T-helper 1 cell treated with Interleukin-12 subunit alpha and Interleukin-12 subunit beta and Interleukin-4 antibody, amounts not matched to agents 30 μg/mL and 1 μg/mL, for 36 hours (primary cell): Measurements from ENCODE around the gene CELF5.
"Not testable (repeated sequence)": the region's sequence is repeated elsewhere in the genome, so short reads cannot be mapped to it uniquely, and the experiment has no call there.

Experiments
- H3K27ac Mint-ChIP-seq: one replicate; pipeline ENCODE4 v1.8.0; 2021; ENCODE audit warnings: mild to moderate bottlenecking, mixed read lengths
- H3K27me3 Mint-ChIP-seq: one replicate; pipeline ENCODE4 v1.8.0; 2021; ENCODE audit warnings: low read depth, mixed read lengths
- H3K36me3 Mint-ChIP-seq: one replicate; pipeline ENCODE4 v1.8.0; 2021; ENCODE audit warnings: low read depth, mixed read lengths
- H3K4me1 Mint-ChIP-seq: one replicate; pipeline ENCODE4 v1.8.0; 2021; ENCODE audit warnings: low read depth, mixed read lengths
- H3K4me3 Mint-ChIP-seq: one replicate; pipeline ENCODE4 v1.8.0; 2021; ENCODE audit warnings: mild to moderate bottlenecking, moderate library complexity, mixed read lengths
- H3K9me3 Mint-ChIP-seq: one replicate; pipeline ENCODE4 v1.8.0; 2021; ENCODE audit warnings: mixed read lengths

CELF5 gene

DNA sequence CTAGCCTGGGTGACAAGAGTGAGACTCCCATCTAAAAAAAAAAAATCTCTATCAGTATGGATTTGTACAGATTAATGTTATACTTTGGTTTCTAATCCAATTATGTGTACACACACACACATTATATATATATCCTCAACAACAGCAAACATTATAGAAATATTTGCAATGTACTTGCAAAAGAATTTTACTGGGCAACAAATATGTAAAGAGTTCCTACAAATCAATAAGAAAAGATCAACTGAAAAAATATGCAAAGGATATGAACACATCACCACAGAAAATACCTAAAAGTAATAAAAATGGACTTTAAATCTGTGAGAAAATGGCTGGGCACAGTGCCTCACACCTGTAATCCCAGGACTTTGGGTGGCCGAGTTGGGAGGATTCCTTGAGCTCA, 101.0 kb downstream of the CELF5 start:
- Mint-ChIP-seq H3K27me3 (peaks cover 4% of the 10 kb centered on the region), H3K9me3 (no peaks in the 10 kb centered on the region), H3K36me3 (no peaks in the 10 kb centered on the region), H3K4me3 (no peak overlapping the region), H3K27ac (no peak overlapping the region), H3K4me1 (no peaks in the 10 kb centered on the region)

DNA sequence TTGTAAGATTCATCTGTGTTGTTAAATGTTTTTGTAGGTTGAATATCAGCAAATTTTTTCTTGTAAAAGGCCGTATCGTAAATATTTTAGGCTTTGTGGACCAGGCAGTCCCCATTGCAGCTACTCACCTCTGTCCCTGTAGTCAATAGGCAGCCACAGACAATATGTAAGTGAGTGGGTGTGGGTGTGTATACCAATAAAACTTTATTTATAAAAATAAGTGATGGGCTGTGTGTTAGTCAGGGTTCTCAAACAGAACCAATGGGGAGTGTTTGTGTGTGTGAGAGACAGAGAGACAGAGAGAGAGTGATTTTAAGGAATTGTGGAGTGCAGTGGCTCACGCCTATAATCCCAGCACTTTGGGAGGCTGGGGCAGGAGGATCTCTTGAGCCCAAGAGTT, 104.3 kb downstream of the CELF5 start:
- no peaks in the 10 kb centered on the region for H3K27me3 Mint-ChIP-seq
- H3K4me1 Mint-ChIP-seq = no peaks in the 10 kb centered on the region
- no peaks in the 10 kb centered on the region for H3K9me3 Mint-ChIP-seq
- no peak overlapping the region for H3K27ac Mint-ChIP-seq
- no peak overlapping the region for H3K4me3 Mint-ChIP-seq
- no peaks in the 10 kb centered on the region for H3K36me3 Mint-ChIP-seq

DNA sequence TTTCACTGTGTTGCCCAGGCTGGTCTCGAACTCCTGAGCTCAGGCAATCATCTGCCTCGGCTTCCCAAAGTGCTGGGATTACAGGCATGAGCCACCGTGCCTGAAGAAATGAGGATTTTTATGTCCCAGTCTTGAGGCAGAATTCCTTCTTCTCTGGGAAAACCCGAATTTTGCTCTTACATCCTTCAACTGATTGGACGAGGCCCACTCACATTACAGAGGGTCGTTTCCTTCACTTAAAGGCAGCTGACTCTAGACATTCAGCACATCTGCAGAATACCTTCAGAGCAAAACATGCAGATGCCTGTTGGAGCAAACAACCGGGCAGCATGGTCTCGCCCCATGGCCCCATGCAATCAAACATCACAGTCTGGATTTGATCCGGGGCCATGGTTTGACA, 105.6 kb downstream of the CELF5 start:
- H3K27me3 Mint-ChIP-seq = no peaks in the 10 kb centered on the region
- no peaks in the 10 kb centered on the region for H3K4me1 Mint-ChIP-seq
- H3K27ac Mint-ChIP-seq = no peak overlapping the region
- no peaks in the 10 kb centered on the region for H3K9me3 Mint-ChIP-seq
- no peaks in the 10 kb centered on the region for H3K36me3 Mint-ChIP-seq
- no peak overlapping the region for H3K4me3 Mint-ChIP-seq

DNA sequence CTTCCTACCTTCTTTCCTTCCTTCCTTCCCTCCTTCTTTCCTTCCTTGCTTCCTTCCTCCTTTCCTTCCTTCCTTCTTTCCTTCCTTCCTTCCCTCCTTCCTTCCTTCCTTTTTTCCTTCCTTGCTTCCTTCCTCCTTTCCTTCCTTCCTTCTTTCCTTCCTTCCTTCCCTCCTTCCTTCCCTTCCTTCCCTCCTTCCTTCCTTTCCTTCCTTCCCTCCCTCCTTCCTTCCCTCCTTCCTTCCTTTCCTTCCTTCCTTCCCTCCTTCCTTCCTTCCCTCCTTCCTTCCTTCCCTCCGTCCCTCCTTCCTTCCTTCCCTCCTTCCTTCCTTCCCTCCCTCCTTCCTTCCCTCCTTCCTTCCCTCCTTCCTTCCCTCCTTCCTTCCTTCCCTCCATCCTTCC, 107.8 kb downstream of the CELF5 start:
- H3K27ac Mint-ChIP-seq, H3K27me3 Mint-ChIP-seq, H3K36me3 Mint-ChIP-seq, H3K4me3 Mint-ChIP-seq, H3K4me1 Mint-ChIP-seq, H3K9me3 Mint-ChIP-seq: not testable (repeated sequence)

- no peak overlapping the region for H3K27ac Mint-ChIP-seq
- no peaks in the 10 kb centered on the region for H3K27me3 Mint-ChIP-seq
- H3K36me3 Mint-ChIP-seq = no peaks in the 10 kb centered on the region
- H3K4me3 Mint-ChIP-seq = no peak overlapping the region
- no peaks in the 10 kb centered on the region for H3K9me3 Mint-ChIP-seq
- no peaks in the 10 kb centered on the region for H3K4me1 Mint-ChIP-seq
These were observed 108.6 kb downstream of the CELF5 start for GRCh38 chr19:3333020-3333583.

- Mint-ChIP-seq H3K27ac (no peak overlapping the region), H3K9me3 (no peaks in the 10 kb centered on the region)
These were observed 109.2 kb downstream of the CELF5 start for GRCh38 chr19:3333662-3334061.

DNA sequence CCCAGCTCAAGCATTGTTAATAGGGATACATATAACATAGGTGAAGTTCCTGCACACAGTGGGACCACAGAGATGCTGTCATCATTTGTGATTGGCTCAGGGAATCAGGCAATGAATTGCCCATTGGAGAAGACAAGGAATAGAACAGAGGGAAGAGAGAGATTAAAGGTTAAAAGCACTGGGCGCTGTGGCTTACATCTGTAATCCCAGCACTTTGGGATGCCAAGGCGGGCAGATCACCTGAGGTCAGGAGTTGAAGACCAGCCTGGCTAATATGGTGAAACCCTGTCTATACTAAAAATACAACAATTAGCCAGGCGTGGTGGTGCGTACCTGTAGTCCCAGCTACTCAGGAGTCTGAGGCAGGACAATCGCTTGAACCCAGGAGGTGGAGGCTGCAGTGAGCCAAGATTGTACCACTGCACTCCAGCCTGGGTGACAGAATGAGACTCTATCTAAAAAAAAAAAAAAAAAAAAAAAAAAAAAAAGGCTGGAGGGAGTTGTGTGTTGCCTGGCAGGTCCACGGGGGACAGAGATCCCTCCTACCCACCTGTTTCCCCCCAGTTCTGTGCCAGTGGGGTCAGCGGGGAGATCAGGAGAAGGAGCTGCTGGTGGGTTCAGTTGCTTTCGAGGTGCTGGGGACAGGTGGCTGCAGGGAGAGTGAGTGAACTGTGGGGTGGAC, 110.4 kb downstream of the CELF5 start:
- not testable (repeated sequence) for H3K9me3 Mint-ChIP-seq, H3K4me3 Mint-ChIP-seq, H3K27me3 Mint-ChIP-seq, H3K36me3 Mint-ChIP-seq, H3K4me1 Mint-ChIP-seq, H3K27ac Mint-ChIP-seq

More at GRCh38 chr19:3333662-3334061, 109.2 kb downstream of the CELF5 start:
- H3K27me3 Mint-ChIP-seq = no peaks in the 10 kb centered on the region
- H3K36me3 Mint-ChIP-seq = no peaks in the 10 kb centered on the region
- H3K4me1 Mint-ChIP-seq = peaks cover 2% of the 10 kb centered on the region
- no peak overlapping the region for H3K4me3 Mint-ChIP-seq

DNA sequence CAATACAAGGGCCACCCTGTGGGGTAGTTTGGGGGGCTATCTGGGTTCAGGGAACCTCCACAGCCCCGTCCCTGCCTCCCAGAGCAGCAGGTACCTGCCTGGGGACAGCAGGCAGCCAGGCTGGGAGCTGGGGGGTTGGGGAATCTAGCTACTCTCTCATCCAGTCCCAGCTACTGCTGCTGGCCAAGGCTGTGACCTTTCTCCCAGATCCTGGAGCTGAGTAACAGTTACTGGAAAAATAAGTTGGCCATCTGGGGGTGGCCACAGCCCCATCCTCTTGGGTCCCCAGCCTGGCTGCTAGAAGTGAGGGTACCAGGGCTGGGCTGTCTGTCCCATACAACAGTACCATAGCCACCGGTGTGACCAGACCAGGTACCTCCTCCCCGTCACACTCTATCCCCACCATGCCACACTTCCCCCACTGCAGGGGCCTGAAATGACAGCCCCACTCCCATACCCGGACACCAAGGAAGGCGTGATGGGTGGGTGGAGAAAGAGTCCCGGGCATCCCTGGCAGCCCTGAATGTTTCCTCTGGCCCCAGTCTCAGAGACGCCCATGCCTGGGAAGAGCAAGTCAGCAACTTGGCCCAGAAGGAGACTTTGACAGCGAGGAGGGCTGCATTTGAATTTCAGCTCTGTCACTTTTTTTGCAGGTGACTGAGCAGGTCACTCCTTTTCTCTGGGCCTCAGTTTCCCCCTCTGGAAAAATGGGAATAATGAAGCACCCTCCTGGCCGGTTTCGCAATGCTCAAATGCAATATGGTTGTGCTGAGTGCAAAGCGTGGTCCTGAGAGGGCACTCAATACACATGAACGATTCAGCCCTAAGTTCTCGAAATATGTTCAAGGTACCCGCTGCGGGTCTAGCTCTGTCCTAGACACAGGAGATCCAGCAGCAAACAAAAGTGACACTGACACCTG, 111.2 kb downstream of the CELF5 start:
- peaks cover 5% of the 10 kb centered on the region for H3K4me1 Mint-ChIP-seq
- no peak overlapping the region for H3K27ac Mint-ChIP-seq
- H3K9me3 Mint-ChIP-seq = no peaks in the 10 kb centered on the region
- H3K4me3 Mint-ChIP-seq = no peak overlapping the region
- H3K27me3 Mint-ChIP-seq = no peaks in the 10 kb centered on the region
- H3K36me3 Mint-ChIP-seq = no peaks in the 10 kb centered on the region

GRCh38 chr19:3336351-3336679, 111.9 kb downstream of the CELF5 start:
- H3K27ac Mint-ChIP-seq = no peak overlapping the region

DNA sequence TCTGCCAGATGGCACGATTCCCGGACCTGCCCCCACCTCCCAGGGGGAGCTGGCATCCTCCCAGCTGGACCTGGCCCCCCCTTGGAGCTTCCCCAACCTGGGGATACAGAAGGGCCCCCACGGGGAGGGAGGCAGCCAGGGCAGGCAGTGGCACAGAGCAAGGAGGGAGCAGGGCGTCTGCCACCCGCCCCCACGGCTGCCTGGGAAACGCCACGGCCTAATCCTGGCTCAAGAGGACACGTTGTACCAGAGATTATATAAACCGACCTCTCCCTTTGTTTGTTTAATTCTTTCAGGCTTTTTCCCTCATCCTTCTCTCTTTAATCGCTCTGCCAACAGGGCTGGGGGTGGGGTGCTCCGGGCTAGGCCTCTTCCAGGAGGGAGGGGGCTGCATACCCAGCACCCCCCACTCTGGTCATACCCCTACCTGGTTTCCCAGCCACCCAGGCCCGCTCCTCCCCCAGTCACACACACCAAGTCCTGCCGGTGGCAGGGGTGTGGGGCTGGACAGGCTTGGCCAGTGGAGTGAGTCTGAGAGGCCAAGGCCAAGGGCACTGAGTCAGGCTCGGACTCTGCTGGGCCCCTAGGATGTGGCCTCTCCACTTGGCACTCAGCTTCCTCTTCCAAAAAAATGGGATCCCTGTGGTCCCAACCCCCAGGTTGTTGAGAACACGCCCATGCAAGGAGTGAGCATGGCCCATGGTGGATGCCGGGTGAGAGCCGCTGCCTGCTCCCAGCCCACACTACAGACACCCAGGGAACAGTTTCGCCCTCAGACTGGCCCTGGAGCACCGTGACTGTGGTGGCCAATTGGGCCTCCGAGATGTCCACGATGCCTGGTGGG, 112.4 kb downstream of the CELF5 start:
- Mint-ChIP-seq H3K27ac (no peak overlapping the region), H3K36me3 (no peaks in the 10 kb centered on the region), H3K4me3 (no peak overlapping the region), H3K9me3 (no peaks in the 10 kb centered on the region), H3K27me3 (no peaks in the 10 kb centered on the region), H3K4me1 (peaks cover 5% of the 10 kb centered on the region)

More at GRCh38 chr19:3336351-3336679, 111.9 kb downstream of the CELF5 start:
- Mint-ChIP-seq H3K9me3 (no peaks in the 10 kb centered on the region), H3K27me3 (no peaks in the 10 kb centered on the region), H3K36me3 (no peaks in the 10 kb centered on the region), H3K4me3 (no peak overlapping the region), H3K4me1 (peaks cover 5% of the 10 kb centered on the region)

- H3K4me1 Mint-ChIP-seq = peaks cover 5% of the 10 kb centered on the region
- no peaks in the 10 kb centered on the region for H3K9me3 Mint-ChIP-seq
- no peak overlapping the region for H3K27ac Mint-ChIP-seq
- no peaks in the 10 kb centered on the region for H3K27me3 Mint-ChIP-seq
- no peaks in the 10 kb centered on the region for H3K36me3 Mint-ChIP-seq
- H3K4me3 Mint-ChIP-seq = no peak overlapping the region
These were observed 114.2 kb downstream of the CELF5 start for GRCh38 chr19:3338541-3339181.

GRCh38 chr19:3340340-3340739, 115.9 kb downstream of the CELF5 start:
- Mint-ChIP-seq H3K27ac (no peak overlapping the region), H3K36me3 (no peaks in the 10 kb centered on the region), H3K9me3 (no peaks in the 10 kb centered on the region), H3K4me1 (peaks cover 5% of the 10 kb centered on the region), H3K27me3 (no peaks in the 10 kb centered on the region), H3K4me3 (no peak overlapping the region)

- Mint-ChIP-seq H3K4me1 (peaks cover 5% of the 10 kb centered on the region), H3K36me3 (no peaks in the 10 kb centered on the region), H3K27ac (no peak overlapping the region), H3K27me3 (no peaks in the 10 kb centered on the region), H3K4me3 (no peak overlapping the region), H3K9me3 (no peaks in the 10 kb centered on the region)
These were observed 117.8 kb downstream of the CELF5 start for GRCh38 chr19:3342246-3342645.

GRCh38 chr19:3342962-3343361, 118.5 kb downstream of the CELF5 start:
- H3K9me3 Mint-ChIP-seq = not testable (repeated sequence)

More at GRCh38 chr19:3342962-3343361, 118.5 kb downstream of the CELF5 start:
- not testable (repeated sequence) for H3K4me1 Mint-ChIP-seq, H3K4me3 Mint-ChIP-seq, H3K36me3 Mint-ChIP-seq, H3K27ac Mint-ChIP-seq, H3K27me3 Mint-ChIP-seq
